Inflammatory macrophage treated with lipopolysaccharide for 4 hours (primary cell): ENCODE data around the gene CR2.
"Not testable (repeated sequence)": the region's sequence is repeated elsewhere in the genome, so short reads cannot be mapped to it uniquely, and the experiment has no call there.

ENCODE experiments used
- DNase-seq: peaks from one replicate; pipeline ENCODE4 v3.0.0-alpha.2; 2020

The CR2 gene

DNA sequence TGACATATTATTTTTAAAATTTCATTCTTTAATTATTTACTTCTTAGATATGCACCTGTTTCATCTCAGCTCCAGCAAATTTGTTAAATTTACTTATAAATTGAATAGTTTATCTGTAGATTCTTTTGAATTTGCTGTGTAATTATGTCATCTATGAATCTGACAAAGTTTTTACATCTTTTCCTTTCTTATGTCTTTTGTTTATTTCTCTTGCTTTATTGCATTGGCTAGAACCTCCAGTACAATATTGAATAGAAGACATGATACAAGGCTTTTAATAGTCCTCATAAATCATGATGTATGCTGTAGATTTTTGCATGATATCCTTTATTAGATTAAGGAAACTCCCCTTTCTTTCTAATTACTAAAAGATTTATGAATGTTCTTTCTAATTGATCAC, 62.6 kb downstream of the CR2 start:
- DNase-seq, result no peak

DNA sequence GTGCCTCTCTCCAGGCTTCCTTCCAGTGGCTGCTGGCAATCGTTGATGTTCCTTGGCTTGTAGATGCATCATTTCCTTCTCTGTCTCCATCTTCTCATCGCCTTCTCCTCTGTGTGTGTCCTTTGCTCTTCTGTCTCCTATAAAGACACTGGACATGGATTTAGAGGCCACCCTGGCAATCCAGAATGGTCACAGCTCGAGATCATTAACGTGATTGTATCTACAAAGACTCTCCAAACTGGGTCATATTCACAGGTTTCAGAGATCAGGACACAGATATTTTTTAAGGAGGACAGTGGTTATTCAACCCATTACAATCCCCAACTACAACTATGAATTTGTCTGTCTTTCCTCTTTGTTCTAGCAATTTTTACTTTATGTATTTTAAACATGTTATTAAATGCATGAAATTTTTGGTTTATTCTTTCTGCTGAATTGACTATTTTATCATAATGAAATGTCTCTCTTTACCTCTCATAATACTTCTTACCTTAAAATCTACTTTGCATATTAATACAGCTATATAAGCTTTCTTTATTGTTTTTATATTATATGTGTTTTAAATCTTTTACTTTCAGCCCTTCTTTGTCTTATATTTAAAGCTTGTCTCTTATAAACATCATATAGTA, 64.6 kb downstream of the CR2 start:
- DNase-seq, result no peak

DNA sequence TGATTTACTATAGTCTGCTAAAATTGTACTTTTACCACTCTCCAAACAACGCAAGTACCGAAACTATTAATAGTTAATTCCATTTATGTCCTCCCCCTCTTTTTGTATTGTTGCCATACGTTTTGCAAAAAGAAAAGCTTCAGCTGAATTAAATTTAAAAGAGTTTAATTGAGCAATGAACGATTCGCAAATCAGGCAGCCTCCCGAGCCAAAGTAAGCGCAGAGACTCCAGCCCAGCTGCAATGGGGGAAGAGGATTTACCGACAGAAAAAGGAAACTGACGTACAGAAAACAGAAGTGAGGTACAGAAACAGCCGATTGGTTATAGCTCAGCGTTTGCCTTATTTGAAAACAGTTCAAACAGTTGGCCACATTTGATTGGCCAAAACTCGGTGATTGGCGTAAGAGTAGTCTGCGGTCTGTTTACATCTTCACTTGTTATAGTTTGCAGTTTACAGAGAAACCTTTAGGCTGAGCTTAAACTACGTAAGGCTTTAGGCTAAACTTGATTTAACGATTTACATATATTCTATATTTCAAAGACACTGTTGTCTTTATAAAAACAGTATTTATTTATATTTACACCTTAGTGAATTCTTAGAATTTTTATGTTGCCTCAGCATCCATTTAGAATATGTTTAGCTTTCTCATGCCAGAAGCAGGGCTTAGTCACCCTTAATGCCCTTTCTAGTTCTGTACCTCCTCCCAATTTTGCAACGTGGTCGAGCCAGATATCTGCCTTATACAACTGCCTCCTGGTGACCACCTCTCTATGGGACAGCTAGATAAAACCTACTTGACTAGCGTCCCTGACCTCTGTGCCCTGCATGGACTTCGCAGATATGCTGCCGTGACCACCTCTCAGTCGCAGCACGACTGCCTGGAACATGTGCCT, 65.6 kb downstream of the CR2 start:
- no peak for DNase-seq

DNA sequence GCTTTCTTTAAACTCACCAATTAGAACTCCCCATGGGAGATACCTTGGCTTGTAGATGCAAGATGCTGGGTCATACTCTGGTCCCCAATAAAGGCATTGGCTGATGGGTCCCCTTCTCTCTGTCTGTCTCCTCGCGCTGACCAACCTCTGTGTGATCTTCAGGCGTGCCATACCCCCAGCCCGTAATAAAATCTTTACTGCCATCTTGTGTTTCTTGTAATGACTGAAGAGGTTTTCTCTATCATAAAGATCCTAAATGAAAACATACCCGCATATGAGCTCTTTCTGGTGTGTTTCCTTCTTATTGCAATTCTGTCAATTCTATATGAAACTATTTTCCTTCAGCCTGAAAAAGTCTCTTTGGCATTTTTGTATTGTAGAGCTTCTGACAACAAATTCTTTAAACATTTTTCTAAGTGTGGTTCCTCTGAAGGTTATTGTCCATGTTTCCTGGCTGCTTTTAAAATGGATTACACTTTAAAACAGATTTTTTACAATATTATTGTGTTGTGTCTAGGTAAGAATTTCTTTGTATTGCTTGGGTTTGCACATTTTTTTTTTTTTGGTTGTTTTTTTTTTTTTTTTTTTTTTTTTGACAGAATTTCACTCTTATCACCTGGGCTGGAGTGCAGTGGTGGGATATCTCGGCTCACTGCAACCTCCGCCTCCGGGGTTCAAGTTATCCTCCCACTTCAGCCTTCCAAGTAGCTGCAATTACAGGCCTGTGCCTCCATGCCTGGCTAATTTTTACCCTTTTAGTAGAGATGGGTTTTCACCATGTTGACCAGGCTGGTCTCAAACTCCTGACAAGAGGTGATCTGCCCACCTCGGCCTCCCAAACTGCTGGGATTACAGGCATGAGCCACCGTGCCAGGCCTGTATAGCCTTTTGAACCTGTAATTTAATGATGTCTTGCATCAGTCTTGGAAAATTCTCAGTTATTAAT, 66.5 kb downstream of the CR2 start:
- DNase-seq, result not testable (repeated sequence)

DNA sequence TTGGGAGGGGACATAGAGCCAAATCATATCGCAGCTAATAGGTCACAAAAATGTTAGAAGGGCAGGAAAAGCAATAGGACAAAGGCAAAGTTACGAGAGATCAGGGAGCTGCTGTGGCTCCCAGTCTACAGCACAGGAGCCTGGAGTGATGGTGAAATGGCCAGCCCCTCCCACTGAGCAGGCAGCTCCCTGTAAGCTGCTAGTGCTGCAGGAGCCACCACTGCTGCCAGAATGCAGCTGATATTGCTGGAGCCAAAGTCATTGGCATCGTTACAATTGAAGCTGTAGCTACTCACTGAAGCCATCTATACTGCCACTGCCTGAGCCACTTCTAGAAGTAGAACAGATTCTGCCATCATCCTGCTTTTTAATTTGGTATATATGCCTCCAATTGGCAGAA, 71.1 kb downstream of the CR2 start:
- DNase-seq, result not testable (repeated sequence)

DNA sequence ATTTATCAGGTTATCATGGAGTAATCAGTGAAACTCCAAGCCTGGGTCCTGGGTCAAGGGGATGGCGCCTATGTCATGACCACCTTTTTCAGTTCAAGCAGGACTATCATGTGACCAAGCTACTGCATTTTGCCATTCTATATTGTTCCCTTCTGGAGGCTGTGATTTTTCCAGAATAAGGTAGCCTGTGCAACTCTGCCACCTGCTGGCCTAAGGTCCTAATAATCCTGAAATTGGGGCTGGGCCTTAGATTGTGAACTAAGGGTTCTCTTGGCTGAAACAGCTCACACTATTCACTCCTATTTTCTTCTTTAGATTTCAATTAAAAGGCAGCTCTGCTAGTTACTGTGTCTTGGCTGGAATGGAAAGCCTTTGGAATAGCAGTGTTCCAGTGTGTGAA, 74.3 kb downstream of the CR2 start:
- DNase-seq, result not testable (repeated sequence)

DNA sequence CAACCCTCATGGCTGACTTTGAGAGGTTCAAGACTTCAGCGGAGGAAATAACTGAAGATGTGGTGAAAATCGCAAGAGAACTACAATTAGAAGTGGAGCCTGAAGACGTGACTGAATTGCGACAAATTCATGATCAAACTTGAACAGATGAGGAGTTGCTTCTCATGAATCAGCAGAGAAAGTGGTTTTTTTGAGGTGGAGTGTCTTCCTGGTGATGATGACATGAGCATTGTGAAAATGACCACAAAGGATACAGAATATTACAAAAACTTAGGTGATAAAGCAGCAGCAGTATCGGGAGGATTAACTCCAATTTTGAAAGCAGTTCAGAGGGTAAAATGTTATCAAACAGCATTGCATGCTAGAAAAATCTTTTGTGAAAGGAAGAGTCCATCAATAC, 82.1 kb downstream of the CR2 start:
- DNase-seq, result not testable (repeated sequence)
